Measurements from ENCODE around the gene ABTB2.

DNA sequence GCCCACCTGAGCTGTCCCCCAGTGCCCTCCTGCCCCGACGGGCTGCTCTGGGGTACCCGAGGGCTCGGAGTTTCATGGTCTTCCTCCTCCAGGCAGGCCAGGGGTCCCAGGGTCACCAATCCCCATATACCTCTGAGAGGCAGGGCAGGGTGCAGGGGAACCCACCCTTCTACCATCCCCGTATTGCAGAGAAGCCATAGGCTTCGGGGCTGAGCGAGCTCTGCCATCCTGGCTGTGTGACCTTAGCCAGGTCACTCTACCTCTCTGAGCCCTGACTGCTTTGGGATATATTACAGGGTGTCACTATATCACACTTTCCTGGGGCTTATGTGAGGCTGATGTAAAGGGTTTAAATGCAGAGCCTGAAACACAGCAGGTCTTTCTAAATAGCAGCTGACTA, 195.0 kb downstream of the ABTB2 start:
- TF ChIP-seq CTCF (IDR thresholded peaks at IDR 0.05): no peak
- no peak for TF ChIP-seq EP300 (IDR thresholded peaks at IDR 0.05)
- TF ChIP-seq POLR2AphosphoS5 (IDR thresholded peaks at IDR 0.05): no peak
